Activated T-cell treated with anti-CD3 and anti-CD28 coated beads for 24 hours (primary cell): Measurements from ENCODE around the gene SYNJ2.

Experiments
- DNase-seq: peaks from one replicate; pipeline ENCODE4 v3.0.0-alpha.2; 2020; ENCODE audit warnings: low read depth

The SYNJ2 gene

GRCh38 chr6:157982102-157982562 is 469 bp downstream of the SYNJ2 start:
- DNase-seq, result no peak

GRCh38 chr6:157982563-157983405 is 1.1 kb downstream of the SYNJ2 start:
- no peak for DNase-seq

- no peak for DNase-seq
Observed at GRCh38 chr6:157983406-157984119, 1.9 kb downstream of the SYNJ2 start.

GRCh38 chr6:157984128-157984527 is 2.5 kb downstream of the SYNJ2 start:
- no peak for DNase-seq

DNA sequence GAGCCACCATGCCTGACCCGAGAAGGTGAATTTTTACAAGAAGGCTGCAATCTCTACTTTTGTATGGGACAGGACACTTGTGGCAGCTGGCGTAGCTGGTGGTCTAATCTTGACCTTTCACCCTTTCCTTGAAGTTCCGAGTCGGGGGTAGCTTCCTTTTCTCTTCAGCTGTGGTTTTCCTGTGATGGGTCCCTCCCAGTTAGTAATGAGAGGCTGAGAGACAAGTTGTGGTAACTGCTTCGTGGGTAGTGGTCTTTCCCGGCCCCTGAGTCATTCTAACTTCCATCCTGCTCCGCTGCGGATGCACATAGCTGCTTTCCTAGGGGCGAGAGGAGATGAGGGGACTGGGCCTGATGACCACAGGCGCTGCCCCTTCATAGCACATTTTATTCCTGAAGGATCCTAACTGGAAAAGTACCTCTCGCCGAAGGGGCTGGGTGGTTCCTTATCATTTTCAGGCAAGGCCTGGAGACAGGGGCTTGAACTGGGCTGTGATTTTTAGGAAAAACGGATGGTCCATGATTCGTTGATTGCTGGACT is 3.1 kb downstream of the SYNJ2 start:
- no peak for DNase-seq

- DNase-seq, result no peak
Observed at GRCh38 chr6:157985378-157986155, 3.9 kb downstream of the SYNJ2 start.

DNA sequence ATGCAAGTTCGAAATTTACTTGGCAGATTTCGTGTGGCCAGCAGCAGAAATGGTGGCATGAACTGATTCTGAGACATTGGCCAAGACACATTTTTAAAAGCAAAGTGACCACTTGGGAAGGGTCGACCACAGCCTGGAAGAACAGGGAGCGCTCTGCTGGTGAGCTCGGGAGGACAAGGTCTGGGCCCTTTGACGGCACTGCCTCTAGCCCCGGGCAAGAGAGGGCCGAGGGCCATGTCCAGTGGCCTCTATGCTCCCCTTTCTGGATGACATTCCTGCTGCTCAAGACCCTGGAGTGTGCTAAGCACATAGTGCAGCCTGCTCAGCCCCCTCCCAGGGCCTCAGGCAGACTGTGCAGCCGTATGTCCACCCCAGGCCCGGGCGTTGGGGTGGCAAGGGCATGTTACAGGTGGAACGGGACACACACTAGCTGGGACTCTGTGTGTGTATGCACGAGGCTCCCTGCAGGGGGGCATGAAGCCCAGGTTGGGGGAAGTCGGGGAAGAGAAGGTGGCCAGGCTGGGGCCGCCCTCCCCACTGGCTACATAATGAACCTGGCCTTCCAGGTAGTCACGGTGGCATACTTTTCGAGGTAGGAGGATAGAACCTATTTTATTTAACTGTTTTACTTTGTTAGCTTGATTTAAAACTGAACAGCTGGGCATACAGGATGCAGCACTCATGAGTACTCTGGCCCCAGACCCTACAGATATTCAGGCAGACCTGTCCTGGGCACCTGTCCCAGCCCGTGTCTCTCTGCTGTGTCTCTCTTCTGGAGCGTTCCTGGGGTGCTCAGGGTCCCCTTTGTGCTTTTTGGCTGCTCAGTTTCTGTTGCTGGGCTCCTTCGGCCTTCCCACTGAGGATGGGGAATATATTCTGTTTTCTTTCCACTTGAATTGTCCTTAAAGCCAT is 6.4 kb downstream of the SYNJ2 start:
- DNase-seq, result no peak

GRCh38 chr6:157988700-157989063 is 7.0 kb downstream of the SYNJ2 start:
- DNase-seq, result no peak

- no peak for DNase-seq
Observed at GRCh38 chr6:157989541-157990289, 8.1 kb downstream of the SYNJ2 start.

DNA sequence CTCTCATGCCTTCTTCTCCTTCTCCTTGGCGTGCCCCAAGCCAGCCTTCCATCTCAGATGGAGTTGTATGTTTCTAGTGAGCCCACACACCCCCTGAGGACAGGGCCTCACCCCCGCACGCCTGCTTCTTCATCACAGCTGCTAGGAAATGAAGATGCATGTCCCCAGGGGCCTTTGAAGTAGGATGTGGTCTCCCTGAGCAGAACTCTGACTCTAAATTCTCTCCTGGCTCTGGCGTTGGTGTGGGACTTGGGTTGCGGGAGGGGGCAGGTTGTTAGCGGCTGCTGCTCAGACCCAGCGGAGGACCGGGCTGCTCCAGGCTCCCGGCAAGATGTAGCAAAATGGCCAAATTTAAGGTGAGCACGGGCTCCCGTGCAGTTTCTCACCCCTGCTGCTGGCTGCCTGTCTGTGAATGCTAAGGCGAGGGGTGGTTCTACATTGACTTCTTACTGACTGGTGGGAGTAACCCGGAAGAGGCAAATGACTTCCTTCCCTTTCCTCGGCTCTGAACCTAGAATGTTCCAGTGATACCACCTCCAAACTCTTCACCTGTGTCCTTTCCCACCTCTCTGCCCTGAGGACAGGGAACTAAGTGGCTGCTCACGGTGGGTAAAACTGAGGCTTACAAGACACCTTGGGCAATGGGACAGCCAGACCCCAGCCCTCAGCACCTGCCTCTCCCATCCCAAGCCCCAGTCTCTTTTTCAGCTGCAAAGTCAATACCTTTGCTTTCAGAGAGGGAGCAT is 8.8 kb downstream of the SYNJ2 start:
- DNase-seq, result no peak

GRCh38 chr6:157991067-157991432 is 9.4 kb downstream of the SYNJ2 start:
- no peak for DNase-seq

DNA sequence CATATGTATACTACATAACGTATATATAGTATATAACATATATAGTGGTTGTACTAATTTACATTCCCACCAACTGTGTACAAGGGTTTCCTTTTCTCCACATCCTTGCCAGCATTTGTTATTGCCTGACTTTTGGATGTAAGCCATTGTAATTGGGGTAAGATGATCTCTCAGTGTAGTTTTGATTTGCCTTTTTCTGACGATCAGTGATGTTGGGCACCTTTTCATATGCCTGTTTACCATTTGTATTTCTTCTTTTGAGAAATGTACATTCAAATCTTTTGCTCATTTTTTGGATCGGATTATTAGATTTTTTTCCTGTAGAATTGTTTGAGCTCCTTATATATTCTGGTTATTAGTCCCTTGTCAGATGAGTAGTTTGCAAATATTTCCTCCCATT is 11.4 kb downstream of the SYNJ2 start:
- no peak for DNase-seq

DNA sequence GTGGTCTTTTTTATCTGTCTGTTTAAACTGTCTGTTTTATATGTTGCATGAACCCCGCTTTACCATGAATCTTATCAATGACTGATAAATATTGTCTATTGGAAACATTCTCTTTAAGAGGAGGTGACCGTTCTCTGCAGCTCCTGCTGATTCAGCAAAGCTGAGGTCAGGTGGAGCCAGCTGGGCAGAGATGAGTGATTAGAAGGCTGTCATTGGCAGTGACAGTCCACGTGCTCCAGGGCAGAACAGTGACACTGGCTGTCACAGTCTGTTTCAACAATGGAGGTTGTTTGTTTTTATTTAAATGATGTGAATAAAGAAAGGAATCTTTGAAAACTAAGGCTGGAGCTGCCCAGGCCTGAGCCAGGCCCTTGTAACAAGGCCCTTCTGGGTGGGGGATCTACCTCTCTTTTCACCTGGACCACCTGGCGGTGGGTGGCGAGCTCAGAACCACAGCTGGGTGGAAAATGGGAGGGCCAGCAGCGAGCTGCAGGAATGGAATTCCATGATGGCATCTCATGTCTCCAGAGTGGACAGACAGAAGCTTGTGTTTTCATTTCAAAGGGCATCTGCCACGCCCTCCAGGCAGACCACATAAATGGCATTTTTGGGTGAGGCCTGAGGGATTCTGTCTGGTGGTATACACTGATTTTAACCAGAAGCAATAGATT is 12.6 kb downstream of the SYNJ2 start:
- DNase-seq, result no peak

DNA sequence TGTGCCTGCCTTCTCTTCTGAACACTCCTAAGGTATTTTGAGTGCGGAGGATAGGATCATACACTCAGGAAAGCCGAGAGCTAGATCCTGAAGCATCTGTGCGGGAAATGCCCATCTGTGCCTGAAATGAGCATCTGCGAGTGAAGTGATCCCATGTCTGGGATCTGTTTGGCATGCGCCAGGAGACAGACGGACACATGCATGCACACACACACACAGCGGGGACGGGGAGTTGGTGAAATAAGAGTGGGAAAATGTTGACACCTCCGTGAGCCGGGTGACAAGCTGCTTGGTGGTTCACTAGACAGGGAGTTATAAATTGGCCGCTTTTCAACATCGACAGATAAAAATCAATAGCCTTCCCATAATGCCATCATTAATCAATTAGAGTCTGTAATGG is 13.8 kb downstream of the SYNJ2 start:
- no peak for DNase-seq

DNA sequence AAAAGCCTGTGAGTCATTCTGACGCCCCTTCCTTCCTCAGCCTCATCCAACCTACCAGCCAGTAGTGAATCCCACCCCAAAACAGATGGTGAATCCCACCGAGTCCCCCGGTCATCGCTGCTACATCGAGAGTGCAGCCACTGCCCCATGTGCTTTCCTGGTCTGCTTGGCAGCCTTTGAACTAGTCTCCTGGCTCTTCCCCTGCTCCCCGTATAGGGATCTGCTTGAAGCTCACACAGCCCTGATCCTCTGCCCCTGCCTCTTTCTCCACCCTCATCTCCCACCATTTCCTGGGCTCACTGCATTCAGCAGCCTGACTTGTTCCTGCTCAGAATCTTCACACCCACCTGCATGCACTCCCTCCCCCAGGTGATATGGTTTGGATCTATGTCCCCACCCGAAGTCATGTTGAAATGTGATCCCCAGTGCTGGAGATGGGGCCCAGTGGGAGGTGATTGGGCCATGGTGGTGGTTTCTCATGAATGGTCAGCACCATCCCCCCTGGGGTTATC is 14.6 kb downstream of the SYNJ2 start:
- no peak for DNase-seq

- no peak for DNase-seq
Observed at GRCh38 chr6:157996918-157997702, 15.4 kb downstream of the SYNJ2 start.

- no peak for DNase-seq
Observed at GRCh38 chr6:157997893-157998608, 16.4 kb downstream of the SYNJ2 start.
